GM23338 (cell line): ENCODE results near the gene BRAF. TPM values are rescaled to one million over a fixed set of nuclear protein-coding genes. Genes with fewer than 3 reads are reported as not detected.

ENCODE experiments used
- ATAC-seq: fragments of 200-7000 bp; cut with Tn5 transposase; 3 replicates; pipeline ENCODE4 v1.9.1; 2020
- DNase-seq: peaks from one replicate; pipeline ENCODE4 v3.0.0-alpha.2; 2015; ENCODE audit warnings: low spot score
- H2AFZ ChIP-seq: fragments of 200-600 bp; sonication (generic); 2 replicates; pipeline ENCODE4 v1.8.0; 2016; ENCODE audit warnings: antibody characterized with exemption, mild to moderate bottlenecking, moderate library complexity
- H3F3A ChIP-seq: fragments of 200-600 bp; sonication (generic); replicated peaks from 2 replicates; pipeline ENCODE4 v1.8.0; 2017; ENCODE audit warnings: antibody characterized with exemption, mixed run types, low read depth
- H3K27ac ChIP-seq: fragments of 200-600 bp; sonication (generic); 2 replicates; pipeline ENCODE4 v1.6.1; 2016; ENCODE audit warnings: low read depth
- H3K27me3 ChIP-seq: fragments of 200-600 bp; sonication (generic); 2 replicates; pipeline ENCODE4 v1.8.0; 2016; ENCODE audit warnings: mild to moderate bottlenecking, mixed run types, moderate library complexity; ENCODE audit not compliant: insufficient read depth
- H3K36me3 ChIP-seq: fragments of 200-600 bp; sonication (generic); 2 replicates; pipeline ENCODE4 v1.8.0; 2016; ENCODE audit warnings: mild to moderate bottlenecking; ENCODE audit not compliant: insufficient read depth
- H3K4me1 ChIP-seq: fragments of 200-600 bp; sonication (generic); 2 replicates; pipeline ENCODE4 v1.8.0; 2016; ENCODE audit warnings: mild to moderate bottlenecking, moderate library complexity; ENCODE audit not compliant: insufficient read depth
- H3K4me2 ChIP-seq: fragments of 200-600 bp; sonication (generic); 2 replicates; pipeline ENCODE4 v1.7.1; 2017; ENCODE audit warnings: mixed run types
- H3K4me3 ChIP-seq: fragments of 200-600 bp; sonication (generic); 2 replicates; pipeline ENCODE4 v1.6.1; 2016; ENCODE audit warnings: mixed run types
- H3K79me2 ChIP-seq: fragments of 200-600 bp; sonication (generic); replicated peaks from 2 replicates; pipeline ENCODE4 v1.8.0; 2017; ENCODE audit warnings: mild to moderate bottlenecking; ENCODE audit not compliant: insufficient read depth
- H3K9me2 ChIP-seq: fragments of 200-600 bp; sonication (generic); 2 replicates; pipeline ENCODE4 v1.8.0; 2017; ENCODE audit not compliant: insufficient read depth
- H4K20me1 ChIP-seq: fragments of 200-600 bp; sonication (generic); replicated peaks from 2 replicates; pipeline ENCODE4 v1.8.0; 2017; ENCODE audit warnings: mild to moderate bottlenecking; ENCODE audit not compliant: insufficient read depth
- H3K27ac Mint-ChIP-seq: 2 replicates; pipeline ENCODE4 v1.8.0; 2020; ENCODE audit warnings: inconsistent platforms, mild to moderate bottlenecking, moderate library complexity, mixed read lengths
- H3K27me3 Mint-ChIP-seq: 3 replicates; pipeline ENCODE4 v1.8.0; 2022; ENCODE audit warnings: low read depth, mild to moderate bottlenecking, moderate library complexity, mixed read lengths, inconsistent platforms; ENCODE audit not compliant: insufficient read depth, poor library complexity
- H3K36me3 Mint-ChIP-seq: 3 replicates; pipeline ENCODE4 v1.8.0; 2021; ENCODE audit warnings: low read depth, mild to moderate bottlenecking, inconsistent platforms, moderate library complexity, mixed read lengths
- H3K4me1 Mint-ChIP-seq: 3 replicates; pipeline ENCODE4 v1.8.0; 2020; ENCODE audit warnings: mild to moderate bottlenecking, inconsistent platforms, mixed read lengths
- H3K4me3 Mint-ChIP-seq: 3 replicates; pipeline ENCODE4 v1.8.0; 2021; ENCODE audit warnings: moderate library complexity, mild to moderate bottlenecking, inconsistent platforms, mixed read lengths
- H3K9me3 Mint-ChIP-seq: 3 replicates; pipeline ENCODE4 v1.8.0; 2020; ENCODE audit warnings: moderate library complexity, mild to moderate bottlenecking, inconsistent platforms, mixed read lengths
- CREB1 ChIP-seq: fragments of 250-450 bp; sonication (Bioruptor Pico); IDR thresholded peaks from 2 replicates; pipeline ENCODE4 v1.5.0; 2020; ENCODE audit warnings: low read depth, mild to moderate bottlenecking, moderate library complexity
- CTCF ChIP-seq, 2 experiments: fragments of 200-600 bp in 1 of 2; sonication (generic) in 1 of 2; conservative IDR thresholded peaks; 2 replicates each; pipeline versions ENCODE4 v1.5.1 to v1.6.1; 2016 to 2017; ENCODE audit warnings: antibody characterized with exemption in 2 of 2, low read depth in 2 of 2, mild to moderate bottlenecking in 2 of 2, moderate library complexity in 1 of 2
- ETS1 ChIP-seq: IDR thresholded peaks from 2 replicates; pipeline ENCODE4 v1.6.1; 2016; ENCODE audit warnings: antibody characterized with exemption
- EZH2 ChIP-seq: fragments of 200-600 bp; sonication (generic); IDR thresholded peaks from one replicate; pipeline ENCODE4 v1.8.0; 2017; ENCODE audit warnings: antibody characterized with exemption, mild to moderate bottlenecking, low read depth; ENCODE audit not compliant: unreplicated experiment
- EZH2phosphoT487 ChIP-seq: fragments of 200-600 bp; sonication (generic); IDR thresholded peaks from one replicate; pipeline ENCODE4 v1.8.1; 2018; ENCODE audit warnings: antibody characterized with exemption; ENCODE audit not compliant: unreplicated experiment
- JUNB ChIP-seq: IDR thresholded peaks from one replicate; pipeline ENCODE4 v1.6.1; 2016; ENCODE audit warnings: antibody characterized with exemption; ENCODE audit not compliant: unreplicated experiment
- NANOG ChIP-seq: IDR thresholded peaks from 2 replicates; pipeline ENCODE4 v1.6.1; 2016; ENCODE audit warnings: antibody characterized with exemption, borderline replicate concordance
- POLR2AphosphoS5 ChIP-seq: IDR thresholded peaks from 2 replicates; pipeline ENCODE4 v1.6.1; 2016; ENCODE audit warnings: antibody characterized with exemption, low read depth
- REST ChIP-seq: IDR thresholded peaks from one replicate; pipeline ENCODE4 v1.6.1; 2018; ENCODE audit warnings: antibody characterized with exemption; ENCODE audit not compliant: unreplicated experiment
- STAT1 ChIP-seq: IDR thresholded peaks from one replicate; pipeline ENCODE4 v1.6.1; 2016; ENCODE audit warnings: antibody characterized with exemption; ENCODE audit not compliant: unreplicated experiment
- ZNF114 ChIP-seq: fragments of 250-450 bp; sonication (Bioruptor Pico); IDR thresholded peaks from 2 replicates; pipeline ENCODE4 v1.5.0; 2020; ENCODE audit warnings: mild to moderate bottlenecking, moderate library complexity
- ZNF331 ChIP-seq: fragments of 250-450 bp; sonication (Bioruptor Pico); IDR thresholded peaks from 2 replicates; pipeline ENCODE4 v1.5.0; 2020; ENCODE audit warnings: low read depth, mild to moderate bottlenecking, moderate library complexity
- ZNF462 ChIP-seq: fragments of 250-450 bp; sonication (Bioruptor Pico); IDR thresholded peaks from 2 replicates; pipeline ENCODE4 v1.5.0; 2020; ENCODE audit warnings: mild to moderate bottlenecking, moderate library complexity
- polyA plus RNA-seq: library from polyadenylated mRNA; unstranded; fragments of >200 nt; fragmentation: Nextera tagmentation; extraction: Ambion mirVana; gene quantifications from 2 replicates; pipeline ENCODE4 v1.2.1, GENCODE V29; 2016
- total RNA-seq: library from RNA; depleted of rRNA; stranded (reverse); fragments of >200 nt; shearing (Covaris generic); gene quantifications from 2 replicates; pipeline ENCODE4 v1.2.3, GENCODE V29; 2014

Gene BRAF
- total and polyA plus RNA-seq, 2 experiments from 2014 or later: 14.6 to 36.8 TPM

GRCh38 chr7:140866926-140867325 is 57.8 kb downstream of the BRAF start:
- ATAC-seq: no peak
- Histone ChIP-seq H3K27ac (no peak overlapping the region), H3K36me3 (no peaks in the 10 kb centered on the region), H4K20me1 (peaks cover 4% of the 10 kb centered on the region), H2AFZ (no peak overlapping the region), H3K4me1 (no peaks in the 10 kb centered on the region), H3F3A (no peaks in the 10 kb centered on the region), H3K4me2 (no peak overlapping the region), H3K27me3 (no peaks in the 10 kb centered on the region), H3K79me2 (peaks cover 97% of the 10 kb centered on the region), H3K9me2 (no peaks in the 10 kb centered on the region), H3K4me3 (no peak overlapping the region)
- H3K36me3 Mint-ChIP-seq: peaks cover 13% of the 10 kb centered on the region
- H3K4me3 Mint-ChIP-seq: no peak overlapping the region
- no peaks in the 10 kb centered on the region for H3K27me3 Mint-ChIP-seq
- H3K9me3 Mint-ChIP-seq: peaks cover 5% of the 10 kb centered on the region; the same call in 2 of the 3 replicates
- H3K4me1 Mint-ChIP-seq: peaks cover 14% of the 10 kb centered on the region
- DNase-seq: no peak
- TF ChIP-seq NANOG (no peak), CREB1 (no peak), EZH2phosphoT487 (no peak), POLR2AphosphoS5 (no peak), JUNB (no peak), ZNF462 (CRISPR knock-in tag) (no peak), STAT1 (no peak), REST (no peak), ZNF331 (no peak), ZNF114 (CRISPR knock-in tag) (no peak), ETS1 (no peak), EZH2 (no peak), CTCF (conservative IDR thresholded peaks at IDR 0.05; ENCODE audit: low read depth in 2 of 2) (no peak)
- H3K27ac Mint-ChIP-seq: no peak overlapping the region
